ENCODE results near the gene CARD8. TPM values are rescaled to one million over a fixed set of nuclear protein-coding genes. Genes with fewer than 3 reads are reported as not detected.
A peak's percentile ranks its signal among the peaks of the same experiment; 100 is the strongest.

CARD8 gene
- total RNA-seq, 4 donors from 2014 or later, result 13.1 to 48.4 (median 29.4) TPM

DNA sequence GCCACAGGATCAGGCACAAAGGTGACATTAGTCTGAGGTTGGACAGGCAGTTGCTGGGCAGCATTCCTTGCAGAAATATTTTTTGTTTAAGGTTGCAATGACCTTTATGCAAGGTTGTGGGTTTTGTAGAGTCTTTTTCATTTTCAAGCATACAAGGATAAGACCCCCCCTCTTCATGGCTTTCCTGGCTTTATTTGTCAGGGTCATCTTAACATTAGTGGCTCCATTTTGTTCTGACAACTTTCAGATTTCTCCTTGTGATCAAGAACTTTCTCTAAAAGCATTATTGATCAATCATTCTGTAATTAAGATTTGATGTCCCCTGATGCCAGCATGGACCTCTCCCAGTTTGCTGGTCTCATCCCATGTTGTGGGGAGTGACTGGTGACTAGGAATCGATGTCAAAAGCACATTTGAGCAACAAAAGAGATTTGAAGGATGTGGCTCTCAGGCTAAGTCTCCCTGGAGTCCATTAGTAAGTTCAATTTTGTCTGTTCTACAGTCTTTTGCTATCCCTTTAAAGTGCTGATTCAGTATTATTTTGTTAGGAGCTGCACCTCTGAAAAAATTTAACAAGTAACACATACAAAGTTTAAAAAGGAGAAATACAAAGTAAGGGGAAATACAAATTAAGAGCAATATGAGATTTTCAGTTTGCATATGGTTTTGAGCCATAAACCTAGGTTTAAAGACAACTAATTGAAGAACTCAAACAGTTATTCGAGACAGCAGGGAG, 5.3 kb downstream of the CARD8 start:
- TF ChIP-seq EP300 (IDR thresholded peaks at IDR 0.05; ENCODE audit: low read depth), result no peak
- no peak for TF ChIP-seq POLR2AphosphoS5 (IDR thresholded peaks at IDR 0.05)
- no peak for TF ChIP-seq POLR2A (IDR thresholded peaks at IDR 0.05)
- TF ChIP-seq, protein P1, sequence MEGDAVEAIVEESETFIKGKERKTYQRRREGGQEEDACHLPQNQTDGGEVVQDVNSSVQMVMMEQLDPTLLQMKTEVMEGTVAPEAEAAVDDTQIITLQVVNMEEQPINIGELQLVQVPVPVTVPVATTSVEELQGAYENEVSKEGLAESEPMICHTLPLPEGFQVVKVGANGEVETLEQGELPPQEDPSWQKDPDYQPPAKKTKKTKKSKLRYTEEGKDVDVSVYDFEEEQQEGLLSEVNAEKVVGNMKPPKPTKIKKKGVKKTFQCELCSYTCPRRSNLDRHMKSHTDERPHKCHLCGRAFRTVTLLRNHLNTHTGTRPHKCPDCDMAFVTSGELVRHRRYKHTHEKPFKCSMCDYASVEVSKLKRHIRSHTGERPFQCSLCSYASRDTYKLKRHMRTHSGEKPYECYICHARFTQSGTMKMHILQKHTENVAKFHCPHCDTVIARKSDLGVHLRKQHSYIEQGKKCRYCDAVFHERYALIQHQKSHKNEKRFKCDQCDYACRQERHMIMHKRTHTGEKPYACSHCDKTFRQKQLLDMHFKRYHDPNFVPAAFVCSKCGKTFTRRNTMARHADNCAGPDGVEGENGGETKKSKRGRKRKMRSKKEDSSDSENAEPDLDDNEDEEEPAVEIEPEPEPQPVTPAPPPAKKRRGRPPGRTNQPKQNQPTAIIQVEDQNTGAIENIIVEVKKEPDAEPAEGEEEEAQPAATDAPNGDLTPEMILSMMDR (IDR thresholded peaks at IDR 0.05), result no peak
- Histone ChIP-seq H3K9me3 (no peaks in the 10 kb centered on the region), H3K36me3 (peaks cover 0 to 10% (median 0%) of the 10 kb centered on the region in 4 donors), H3K27ac (peak overlapping the region; percentile 51 to 76 (median 66)), H3K4me3 (no peak overlapping the region), H3K27me3 (no peaks in the 10 kb centered on the region), H3K4me1 (peaks cover 9 to 28% (median 13%) of the 10 kb centered on the region in 4 donors)
- intact Hi-C loops (cut with DNase I; ENCODE audit: low total_unique reads), result no loop called here
- DNase-seq, result no peak
- in situ Hi-C loops (cut with MboI; ENCODE audit: low pct_ligation_motif_present in 1 of 4, low pct_unique_long_range_greater_than_20kb in 1 of 4, low sequenced_read_pairs in 3 of 4), result loop anchor here in 1 of 4 donors (25.0 kb wide), 1 partner anchor 337 kb away; no protein-coding TSS in a partner anchor
- WGBS, 2 donors (ENCODE audit: low coverage in 1 of 2), result 79 to 80% methylated on average over 1 to 2 of the region's 2 CpGs

DNA sequence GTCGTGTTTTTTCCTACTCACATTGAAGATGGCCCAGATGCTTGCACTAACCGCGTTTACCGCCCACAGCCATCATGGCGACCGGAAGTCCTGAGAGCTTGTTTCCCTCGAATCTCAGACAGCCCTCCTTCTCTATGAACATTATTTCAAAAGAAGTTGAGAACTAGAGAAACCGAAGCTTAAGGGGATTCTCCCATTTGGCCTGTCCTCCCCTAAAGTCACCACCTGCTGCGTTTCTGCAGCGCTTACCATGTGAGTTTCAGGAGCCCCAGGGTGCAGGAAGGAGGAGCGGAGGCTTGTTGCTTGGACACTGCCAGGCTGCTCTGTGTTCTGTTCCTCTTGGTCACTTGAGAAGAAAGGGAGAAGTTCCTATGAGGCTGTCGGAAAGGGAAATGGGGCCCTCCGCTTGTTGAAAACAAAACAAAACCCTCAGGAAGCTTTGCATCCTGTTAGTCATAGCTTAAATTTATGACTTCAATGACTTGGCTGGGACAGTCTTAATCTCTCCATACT, 6.2 kb downstream of the CARD8 start:
- peak overlapping the region in 3 of 4 donors; percentile 4 to 40 (median 16) for H3K4me3 ChIP-seq
- 66 to 79% methylated on average over 7 to 13 of the region's 13 CpGs for WGBS, 2 donors (ENCODE audit: low coverage in 1 of 2)
- in situ Hi-C loops (cut with MboI; ENCODE audit: low pct_ligation_motif_present in 1 of 4, low pct_unique_long_range_greater_than_20kb in 1 of 4, low sequenced_read_pairs in 3 of 4), result loop anchor here in 1 of 4 donors (25.0 kb wide), 1 partner anchor 338 kb away; no protein-coding TSS in a partner anchor
- DNase-seq, result peak; percentile 58
- H3K36me3 ChIP-seq, result peaks cover 0 to 10% (median 0%) of the 10 kb centered on the region in 4 donors
- TF ChIP-seq EP300 (IDR thresholded peaks at IDR 0.05; ENCODE audit: low read depth) (no peak), POLR2AphosphoS5 (IDR thresholded peaks at IDR 0.05) (peak; percentile 51 to 63 (median 53)), POLR2A (IDR thresholded peaks at IDR 0.05) (peak; percentile 50)
- no peaks in the 10 kb centered on the region for H3K9me3 ChIP-seq
- peaks cover 3 to 20% (median 6%) of the 10 kb centered on the region in 4 donors for H3K4me1 ChIP-seq
- intact Hi-C loops (cut with DNase I; ENCODE audit: low total_unique reads), result loop anchor here (5.0 kb wide), 1 partner anchor 1127 kb away; no protein-coding TSS in a partner anchor
- H3K27ac ChIP-seq, result peak overlapping the region; percentile 64 to 76 (median 66)
- no peaks in the 10 kb centered on the region for H3K27me3 ChIP-seq

DNA sequence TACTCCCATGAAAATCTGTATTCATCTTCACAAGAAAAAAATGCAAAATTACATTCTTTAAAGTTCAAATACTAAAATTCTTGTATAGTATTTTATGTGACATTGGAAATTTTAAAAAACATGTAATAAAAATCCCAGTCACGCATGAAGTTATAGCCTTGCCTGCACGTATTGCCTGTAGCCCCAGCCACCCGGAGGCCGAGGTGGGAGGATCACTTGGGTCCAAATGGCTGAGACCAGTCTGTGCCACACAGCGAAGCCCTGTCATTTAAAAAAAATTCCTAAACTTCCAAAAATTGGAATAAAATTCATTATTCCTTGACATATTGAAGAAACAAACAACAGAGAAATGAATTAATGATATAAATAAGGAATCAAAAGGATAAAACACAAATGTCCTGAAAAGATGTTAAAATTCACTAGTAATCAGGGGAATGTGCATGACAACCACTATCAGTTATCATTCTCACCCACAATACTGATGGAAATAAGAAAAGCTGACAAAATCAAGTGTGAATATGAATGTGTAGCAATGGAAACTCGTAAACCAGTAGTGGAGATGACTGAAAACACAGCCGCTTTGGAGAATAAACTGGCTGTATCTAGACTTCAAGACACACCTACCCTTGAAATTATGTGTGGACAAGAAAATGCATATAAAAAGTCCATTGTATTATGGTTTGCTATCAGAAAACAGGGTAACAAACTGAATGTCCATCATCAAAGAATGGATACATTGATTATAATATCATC, 7.5 kb downstream of the CARD8 start:
- WGBS, 2 donors (ENCODE audit: low coverage in 1 of 2), result 77 to 88% methylated on average over 5 to 7 of the region's 7 CpGs
- Histone ChIP-seq H3K36me3 (peaks cover 0 to 10% (median 0%) of the 10 kb centered on the region in 4 donors), H3K4me1 (peaks cover 0 to 10% (median 0%) of the 10 kb centered on the region in 4 donors), H3K27ac (peak overlapping the region; percentile 64 to 76 (median 66)), H3K9me3 (no peaks in the 10 kb centered on the region), H3K4me3 (peak overlapping the region in 2 of 4 donors; percentile 16 to 40), H3K27me3 (no peaks in the 10 kb centered on the region)
- no peak for TF ChIP-seq POLR2A (IDR thresholded peaks at IDR 0.05)
- TF ChIP-seq, protein P1 (IDR thresholded peaks at IDR 0.05), result no peak
- TF ChIP-seq EP300 (IDR thresholded peaks at IDR 0.05; ENCODE audit: low read depth), result no peak
- no peak for TF ChIP-seq POLR2AphosphoS5 (IDR thresholded peaks at IDR 0.05)
- intact Hi-C loops (cut with DNase I; ENCODE audit: low total_unique reads), result loop anchor here (5.0 kb wide), 1 partner anchor 1126 kb away; no protein-coding TSS in a partner anchor
- in situ Hi-C loops (cut with MboI; ENCODE audit: low pct_ligation_motif_present in 1 of 4, low pct_unique_long_range_greater_than_20kb in 1 of 4, low sequenced_read_pairs in 3 of 4), result no loop called here
- no peak for DNase-seq

DNA sequence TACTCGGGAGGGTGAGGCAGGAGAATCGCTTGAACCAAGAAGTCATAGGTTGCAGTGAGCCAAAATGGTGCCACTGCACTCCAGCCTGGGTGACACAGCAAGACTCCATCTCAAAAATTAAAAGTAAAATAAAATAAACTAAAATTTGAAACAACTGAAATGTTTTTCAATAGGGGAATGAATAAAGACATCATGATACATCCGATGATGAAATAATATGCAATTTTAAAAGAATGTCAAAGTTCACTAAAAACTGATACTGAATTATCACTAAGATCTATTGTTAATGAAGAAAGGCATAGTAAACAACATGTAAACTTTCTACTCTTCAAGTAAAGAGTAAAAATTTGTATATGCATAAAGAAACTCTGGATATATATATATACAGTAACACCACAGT, 8.5 kb downstream of the CARD8 start:
- 95 to 100% methylated on average over 3 of the region's 3 CpGs for WGBS, 2 donors (ENCODE audit: low coverage in 1 of 2)
- intact Hi-C loops (cut with DNase I; ENCODE audit: low total_unique reads) (loop anchor here (5.0 kb wide), 1 partner anchor 1125 kb away; no protein-coding TSS in a partner anchor), in situ Hi-C loops (cut with MboI; ENCODE audit: low pct_ligation_motif_present in 1 of 4, low pct_unique_long_range_greater_than_20kb in 1 of 4, low sequenced_read_pairs in 3 of 4) (no loop called here)
- H3K9me3 ChIP-seq, result no peaks in the 10 kb centered on the region
- no peaks in the 10 kb centered on the region for H3K27me3 ChIP-seq
- no peak for DNase-seq
- H3K4me3 ChIP-seq, result no peak overlapping the region
- no peak overlapping the region for H3K27ac ChIP-seq
- H3K4me1 ChIP-seq, result peaks cover 0 to 10% (median 0%) of the 10 kb centered on the region in 4 donors
- TF ChIP-seq, protein P1 (IDR thresholded peaks at IDR 0.05), result no peak
- TF ChIP-seq POLR2A (IDR thresholded peaks at IDR 0.05) (no peak), POLR2AphosphoS5 (IDR thresholded peaks at IDR 0.05) (no peak), EP300 (IDR thresholded peaks at IDR 0.05; ENCODE audit: low read depth) (no peak)
- peaks cover 0 to 10% (median 0%) of the 10 kb centered on the region in 4 donors for H3K36me3 ChIP-seq

Measured in transverse colon (tissue), 4 donors.